OCI-LY1 (cell line): Measurements from ENCODE around the gene DICER1.

Source experiments
- EZH2 ChIP-seq: fragments of 200-600 bp; sonication (generic), shearing (Covaris generic); IDR thresholded peaks from 2 replicates; pipeline ENCODE4 v1.8.0; 2017; ENCODE audit warnings: borderline replicate concordance, mixed run types, mild to moderate bottlenecking, antibody characterized with exemption, low read length, moderate library complexity, mixed read lengths
- TF ChIP-seq, protein P1 (sequence below): fragments of 200-600 bp; sonication (generic), shearing (Covaris generic); IDR thresholded peaks from 2 replicates; pipeline ENCODE4 v1.5.1; 2017; ENCODE audit warnings: mild to moderate bottlenecking, antibody characterized with exemption, low read length, moderate library complexity, mixed read lengths

DNA sequence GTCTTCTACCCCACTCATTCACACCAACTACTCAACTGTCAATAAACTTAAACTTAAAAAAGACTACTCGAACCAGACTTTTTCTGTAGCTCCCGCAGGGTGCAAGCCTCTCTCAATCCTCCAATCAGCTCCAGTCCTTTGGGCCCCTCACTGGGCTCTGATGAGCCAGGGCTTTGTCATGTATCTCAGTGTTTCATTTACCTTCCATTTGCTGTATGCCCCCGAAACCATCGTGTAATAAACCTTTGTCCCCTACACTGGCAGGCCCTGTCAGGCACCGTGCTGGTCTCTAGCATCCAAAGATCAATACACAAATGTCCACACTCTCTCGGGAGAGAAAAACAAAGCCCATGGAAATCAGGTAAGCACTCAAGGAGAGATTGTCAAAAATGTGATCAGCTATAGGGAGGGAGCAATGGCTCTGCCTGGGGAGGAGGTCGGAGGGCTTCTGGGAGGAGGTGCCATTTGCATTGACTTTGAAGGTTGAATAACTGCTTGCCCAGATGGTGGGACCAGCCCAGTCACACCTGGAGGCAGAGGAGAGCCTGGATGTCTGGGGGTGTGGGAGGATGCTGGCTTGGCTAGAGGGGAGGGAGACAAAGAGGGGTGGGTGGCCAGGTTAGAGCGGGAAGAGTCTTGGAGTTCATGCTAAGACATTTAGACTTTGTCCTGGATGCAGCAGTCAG lies 42.1 kb upstream of the DICER1 start:
- TF ChIP-seq, protein P1, sequence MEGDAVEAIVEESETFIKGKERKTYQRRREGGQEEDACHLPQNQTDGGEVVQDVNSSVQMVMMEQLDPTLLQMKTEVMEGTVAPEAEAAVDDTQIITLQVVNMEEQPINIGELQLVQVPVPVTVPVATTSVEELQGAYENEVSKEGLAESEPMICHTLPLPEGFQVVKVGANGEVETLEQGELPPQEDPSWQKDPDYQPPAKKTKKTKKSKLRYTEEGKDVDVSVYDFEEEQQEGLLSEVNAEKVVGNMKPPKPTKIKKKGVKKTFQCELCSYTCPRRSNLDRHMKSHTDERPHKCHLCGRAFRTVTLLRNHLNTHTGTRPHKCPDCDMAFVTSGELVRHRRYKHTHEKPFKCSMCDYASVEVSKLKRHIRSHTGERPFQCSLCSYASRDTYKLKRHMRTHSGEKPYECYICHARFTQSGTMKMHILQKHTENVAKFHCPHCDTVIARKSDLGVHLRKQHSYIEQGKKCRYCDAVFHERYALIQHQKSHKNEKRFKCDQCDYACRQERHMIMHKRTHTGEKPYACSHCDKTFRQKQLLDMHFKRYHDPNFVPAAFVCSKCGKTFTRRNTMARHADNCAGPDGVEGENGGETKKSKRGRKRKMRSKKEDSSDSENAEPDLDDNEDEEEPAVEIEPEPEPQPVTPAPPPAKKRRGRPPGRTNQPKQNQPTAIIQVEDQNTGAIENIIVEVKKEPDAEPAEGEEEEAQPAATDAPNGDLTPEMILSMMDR = no peak
- TF ChIP-seq EZH2 = no peak
